ENCODE measurements around the gene KRTAP5-11.
"Not testable (repeated sequence)": the region's sequence is repeated elsewhere in the genome, so short reads cannot be mapped to it uniquely, and the experiment has no call there.

The KRTAP5-11 gene

GRCh38 chr11:71534711-71535608, 47.7 kb downstream of the KRTAP5-11 start:
- not testable (repeated sequence) for FAIRE-seq; DNase-seq (ENCODE audit: low spot score)

DNA sequence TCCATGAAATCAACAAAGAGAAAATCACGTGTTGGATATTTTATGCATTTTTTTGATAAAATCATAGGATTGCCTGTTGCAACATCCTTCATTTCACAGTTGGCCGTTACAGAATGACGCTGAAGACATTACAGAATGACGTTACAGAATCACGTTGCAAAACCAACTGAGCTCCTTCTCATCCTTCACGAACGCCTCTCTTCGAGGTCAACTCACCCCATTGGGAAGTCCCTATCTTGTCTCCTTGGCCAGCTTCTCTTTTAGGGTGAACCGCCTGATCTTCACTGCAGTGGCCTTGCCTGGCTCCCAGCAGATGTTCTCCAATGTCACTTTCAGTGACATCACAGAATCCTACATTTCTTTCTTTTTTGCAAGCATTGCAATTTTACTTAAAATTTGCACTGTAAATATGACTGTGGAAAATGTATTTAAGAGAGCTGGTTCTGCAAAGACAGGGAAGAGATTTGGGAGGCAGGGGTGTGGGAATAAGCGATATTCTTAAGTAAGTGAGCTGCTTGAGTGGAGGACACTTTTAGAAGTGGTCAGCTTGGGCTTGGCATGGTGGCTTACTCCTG, 50.6 kb downstream of the KRTAP5-11 start:
- DNase-seq (ENCODE audit: low spot score) (no peak), FAIRE-seq (no peak)

Measured in urothelium cell line (cell line).